HG03025 (cell line): Measurements from ENCODE around the gene SORBS1.
A peak's percentile ranks its signal among the peaks of the same experiment; 100 is the strongest.

Source experiments
- ATAC-seq: cut with Tn5 transposase; IDR thresholded peaks from one replicate; pipeline ENCODE4 v1.9.1; 2021; ENCODE audit warnings: mild to moderate bottlenecking, moderate library complexity; ENCODE audit not compliant: unreplicated experiment, low FRiP score

Gene SORBS1

DNA sequence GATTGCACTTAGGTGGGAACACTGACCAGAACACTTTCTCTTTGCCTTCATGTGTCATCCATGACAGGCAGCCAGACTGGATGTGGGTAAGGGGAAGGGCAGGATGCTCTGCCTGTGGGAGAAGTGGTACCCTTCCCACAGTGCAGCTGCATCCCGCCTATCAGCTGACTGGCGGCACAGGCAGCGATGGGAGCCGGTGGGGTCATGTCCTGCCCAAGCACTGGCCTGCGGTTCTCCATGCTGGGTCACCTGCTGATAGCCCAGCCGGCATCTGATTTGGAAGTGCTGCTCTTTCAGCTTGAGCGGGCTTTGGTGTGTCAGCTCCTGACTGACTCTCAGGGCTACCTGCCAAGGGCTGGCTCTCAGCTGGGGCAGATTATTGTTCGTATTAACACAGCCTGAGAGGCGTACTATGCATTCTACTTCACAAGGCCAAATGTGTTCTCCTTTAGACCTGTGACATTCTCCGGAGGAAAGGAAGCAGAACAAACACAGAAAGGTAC, 165.2 kb downstream of the SORBS1 start:
- no peak for ATAC-seq

DNA sequence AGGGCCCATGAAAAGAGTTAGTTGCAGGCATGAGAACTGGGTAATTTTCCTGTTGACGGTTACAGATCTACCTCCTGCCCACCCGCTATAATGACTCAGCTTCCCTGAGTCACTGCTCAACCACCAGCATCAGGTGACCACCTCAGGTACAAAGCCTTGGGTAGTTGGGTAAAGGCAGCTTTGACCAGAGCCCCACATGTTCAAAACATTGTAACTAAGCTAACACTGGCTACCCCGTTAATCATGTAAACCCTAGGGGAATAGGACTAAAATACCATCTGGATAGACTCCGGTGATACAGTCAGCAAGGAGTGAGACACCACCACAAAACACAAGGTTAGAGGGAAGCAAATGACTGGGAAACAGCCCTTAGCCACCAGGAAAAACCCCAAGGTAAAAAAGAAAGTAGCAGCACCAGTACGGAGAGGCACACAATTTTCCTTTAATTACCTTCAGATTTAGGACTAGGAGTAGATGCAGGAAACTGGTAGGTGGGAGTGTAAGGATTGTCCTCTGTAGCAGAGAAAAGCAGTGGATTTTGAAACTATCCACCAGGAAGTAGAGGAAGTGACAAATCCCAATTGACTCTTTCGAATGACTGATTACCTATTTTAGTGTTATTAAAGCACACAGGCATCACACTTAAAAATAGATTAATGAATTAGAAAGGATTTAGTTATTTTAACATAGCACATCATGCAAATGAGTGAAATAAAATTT, 166.8 kb downstream of the SORBS1 start:
- no peak for ATAC-seq

- no peak for ATAC-seq
Observed at GRCh38 chr10:95392681-95393164, 168.4 kb downstream of the SORBS1 start.

GRCh38 chr10:95392217-95392584, 169.0 kb downstream of the SORBS1 start:
- no peak for ATAC-seq

GRCh38 chr10:95391581-95392216, 169.5 kb downstream of the SORBS1 start:
- no peak for ATAC-seq

DNA sequence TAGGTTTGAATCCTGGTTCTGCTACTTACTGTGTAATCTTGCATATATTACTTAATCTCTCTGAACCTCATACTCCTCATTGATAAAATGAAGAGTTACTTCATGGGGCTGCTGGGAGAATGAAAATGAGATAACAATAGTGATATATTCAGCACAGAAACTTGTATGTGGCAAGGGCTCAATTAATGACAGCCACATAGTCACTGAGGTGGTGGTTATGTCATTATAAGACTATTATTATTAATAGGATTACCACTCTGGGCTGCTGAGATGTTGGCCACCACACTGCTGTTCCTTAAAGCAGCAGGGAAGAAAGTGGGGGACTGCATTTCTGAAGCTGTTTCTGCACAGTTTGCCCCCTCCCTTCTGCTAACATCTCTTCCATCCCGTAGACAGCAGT, 170.0 kb downstream of the SORBS1 start:
- ATAC-seq, result no peak

DNA sequence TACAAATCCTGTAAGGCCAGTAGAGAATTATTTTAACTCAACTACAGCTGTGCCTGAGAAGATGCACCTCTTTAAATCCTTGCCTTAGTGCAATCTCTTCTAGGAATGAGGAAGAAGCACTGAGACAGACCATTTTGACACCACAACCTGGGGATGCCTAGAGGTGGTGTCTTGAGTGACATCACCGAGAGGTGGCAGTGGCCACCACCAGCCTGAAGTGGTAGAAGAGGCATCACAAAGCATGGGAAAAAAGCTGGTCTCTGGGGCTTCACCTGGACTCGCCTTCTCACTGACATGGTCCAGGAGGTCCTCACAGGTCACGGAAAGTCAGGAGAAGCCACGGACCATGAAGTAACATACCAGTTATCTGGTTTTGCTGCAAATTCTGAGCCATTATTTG, 171.2 kb downstream of the SORBS1 start:
- ATAC-seq, result no peak

DNA sequence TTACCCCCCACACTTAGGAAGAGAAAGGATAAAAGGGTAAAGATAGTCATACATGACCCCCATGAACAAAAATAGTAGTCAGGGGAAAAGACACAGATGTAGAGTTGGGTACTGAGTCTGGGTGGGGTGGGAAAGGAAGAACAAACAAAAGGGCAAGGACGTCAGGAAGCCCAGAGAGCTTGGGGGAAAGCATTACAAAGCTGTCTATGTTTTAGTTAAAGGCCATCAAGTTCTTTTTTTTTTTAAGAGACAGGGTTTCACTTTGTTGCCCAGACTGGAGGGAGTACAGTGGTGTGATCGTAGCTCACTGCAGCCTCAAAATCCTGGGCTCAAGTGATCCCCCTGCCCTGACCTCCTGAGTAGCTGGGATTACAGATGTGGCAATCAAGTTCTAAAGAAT, 172.0 kb downstream of the SORBS1 start:
- no peak for ATAC-seq

GRCh38 chr10:95388539-95388938, 172.6 kb downstream of the SORBS1 start:
- no peak for ATAC-seq

GRCh38 chr10:95388109-95388471, 173.1 kb downstream of the SORBS1 start:
- no peak for ATAC-seq

- no peak for ATAC-seq
Observed at GRCh38 chr10:95384011-95384704, 177.0 kb downstream of the SORBS1 start.

- no peak for ATAC-seq
Observed at GRCh38 chr10:95382596-95382995, 178.6 kb downstream of the SORBS1 start.

DNA sequence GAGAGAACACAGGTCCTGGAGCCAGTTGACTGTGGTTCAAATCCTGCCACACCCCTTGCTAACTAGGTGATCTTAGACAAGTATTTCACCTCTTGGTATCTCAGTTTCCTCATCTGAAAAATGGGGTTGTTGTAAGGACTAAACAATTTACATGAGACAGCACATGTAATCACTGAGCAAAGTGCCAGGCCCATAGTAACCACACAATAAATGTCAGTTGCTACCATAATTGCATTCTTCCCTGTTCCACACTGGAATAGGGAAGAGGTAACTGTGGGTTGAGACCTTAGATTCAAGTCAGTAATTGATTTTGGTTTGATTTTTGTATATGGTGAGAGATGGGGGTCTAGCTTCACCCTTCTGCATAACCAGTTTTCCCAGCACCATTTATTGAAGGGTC, 179.0 kb downstream of the SORBS1 start:
- no peak for ATAC-seq

DNA sequence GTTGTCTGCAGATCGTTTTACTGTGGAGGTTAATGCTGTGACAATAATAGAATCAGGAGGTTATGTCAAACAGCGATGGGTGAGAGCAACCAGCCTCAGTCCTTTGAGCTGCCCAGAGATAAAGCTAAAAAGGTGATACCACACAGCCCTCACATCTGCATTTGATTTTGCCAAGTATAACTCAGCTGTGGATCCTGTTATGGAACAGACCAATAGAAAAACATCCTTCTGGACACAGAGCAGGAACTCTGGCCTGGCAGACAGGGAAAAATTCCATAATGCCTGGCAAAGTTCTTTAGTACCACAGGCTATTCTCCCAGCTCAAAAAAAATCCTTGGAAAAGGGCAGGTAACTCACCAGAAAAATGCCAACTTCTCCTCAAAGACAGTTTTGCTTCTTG, 183.2 kb downstream of the SORBS1 start:
- no peak for ATAC-seq

GRCh38 chr10:95375418-95375817, 185.8 kb downstream of the SORBS1 start:
- ATAC-seq, result no peak

- peak; percentile 88 for ATAC-seq
Observed at GRCh38 chr10:95374597-95375209, 186.5 kb downstream of the SORBS1 start.

- ATAC-seq, result no peak
Observed at GRCh38 chr10:95373660-95374059, 187.5 kb downstream of the SORBS1 start.

GRCh38 chr10:95364342-95364741, 196.8 kb downstream of the SORBS1 start:
- ATAC-seq, result no peak

DNA sequence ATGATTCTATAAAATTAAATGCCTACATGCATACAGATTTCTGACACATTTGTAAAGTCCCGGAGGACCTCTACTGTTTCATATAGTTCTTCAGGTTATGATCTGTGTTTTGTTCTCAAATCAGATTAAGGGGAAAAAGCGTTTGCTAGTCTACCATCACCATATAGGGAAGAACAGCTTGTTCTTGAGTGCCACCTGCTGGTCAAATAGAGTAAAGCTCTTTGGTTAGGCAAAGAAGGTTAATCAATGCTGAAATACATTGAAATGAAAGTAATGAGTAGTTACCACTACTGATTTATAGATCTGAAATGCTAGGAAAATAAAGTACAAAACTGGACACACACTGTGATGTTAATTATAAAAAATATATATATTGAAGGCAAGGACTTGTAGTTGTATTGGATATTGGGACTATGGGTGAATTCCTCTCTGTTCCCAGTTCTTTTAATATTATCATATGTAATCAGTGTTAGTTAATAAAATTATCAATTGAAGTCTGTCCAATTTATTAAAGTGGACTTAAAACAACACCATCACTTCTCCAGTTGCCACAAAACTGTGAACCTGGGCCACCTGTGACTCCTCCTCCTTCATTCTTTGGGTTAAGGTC, 197.8 kb downstream of the SORBS1 start:
- ATAC-seq, result no peak

DNA sequence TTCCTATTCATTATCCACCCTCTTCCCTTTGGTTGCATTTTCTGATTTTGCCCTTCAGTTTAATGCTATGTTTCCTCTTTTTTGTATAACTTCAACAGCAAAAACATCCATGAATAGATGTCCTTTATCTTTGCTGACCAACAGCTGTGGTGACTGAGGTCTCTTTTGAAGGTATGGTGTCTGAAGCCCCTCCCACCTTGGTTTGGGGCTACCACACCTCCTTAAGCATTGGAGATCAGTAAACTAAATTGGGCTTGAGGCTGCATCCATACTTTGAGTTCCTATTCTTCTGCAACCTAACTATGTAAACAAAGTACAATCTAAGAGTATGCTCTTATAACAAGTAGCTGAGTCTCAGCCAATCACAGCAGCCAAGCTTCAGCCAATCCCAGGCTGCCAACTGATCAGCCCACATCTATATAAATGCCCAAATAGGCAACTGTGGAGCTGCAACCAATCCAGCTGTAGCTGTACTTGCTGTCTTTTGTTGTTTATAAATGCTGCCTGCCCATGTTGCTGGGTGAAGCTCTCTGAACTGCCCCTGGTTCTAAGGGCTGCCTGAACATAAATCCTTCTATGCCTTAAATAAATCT, 201.0 kb downstream of the SORBS1 start:
- no peak for ATAC-seq
